ENCODE data around the gene IAH1. TPM values are rescaled to one million over a fixed set of nuclear protein-coding genes. Genes with fewer than 3 reads are reported as not detected.

Gene IAH1, protein sequence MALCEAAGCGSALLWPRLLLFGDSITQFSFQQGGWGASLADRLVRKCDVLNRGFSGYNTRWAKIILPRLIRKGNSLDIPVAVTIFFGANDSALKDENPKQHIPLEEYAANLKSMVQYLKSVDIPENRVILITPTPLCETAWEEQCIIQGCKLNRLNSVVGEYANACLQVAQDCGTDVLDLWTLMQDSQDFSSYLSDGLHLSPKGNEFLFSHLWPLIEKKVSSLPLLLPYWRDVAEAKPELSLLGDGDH
- total RNA-seq (10 to 100 TPM; 43.6 to 45.2 TPM), total RNA-seq (35.3 to 63.5 reads per million in 2 donors)

DNA sequence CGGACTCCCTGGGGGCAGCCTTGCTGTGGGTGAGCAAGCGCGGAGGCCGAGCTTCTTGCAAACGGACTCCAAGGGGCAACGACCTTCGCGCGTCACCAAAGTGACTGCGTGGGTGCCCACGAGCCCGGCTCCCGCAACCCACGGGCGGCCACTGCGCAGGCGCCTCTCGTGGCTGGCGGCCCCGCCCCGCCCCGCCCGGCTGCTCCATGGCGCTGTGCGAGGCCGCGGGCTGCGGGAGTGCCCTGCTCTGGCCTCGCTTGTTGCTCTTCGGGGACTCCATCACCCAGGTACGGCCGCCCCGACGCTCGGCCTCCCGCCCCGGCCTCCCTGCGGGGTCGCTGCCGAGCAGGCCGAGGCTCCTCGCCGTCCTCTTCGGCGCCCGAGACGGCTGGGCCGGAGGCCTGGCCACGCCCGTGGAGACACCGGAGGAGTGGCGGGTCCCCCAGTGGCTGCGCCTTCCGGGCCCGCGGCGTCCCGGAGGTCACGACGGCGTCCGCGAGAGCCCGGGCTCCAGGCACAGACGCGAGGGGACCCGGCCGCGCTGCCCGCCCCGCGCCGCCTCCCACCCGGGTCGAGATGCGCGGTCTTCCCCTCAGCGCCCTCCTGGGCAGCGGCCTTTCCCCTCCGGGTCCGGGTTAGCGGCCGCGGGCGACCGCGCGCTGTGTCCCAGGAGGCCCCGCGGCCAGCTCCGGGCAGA lies at the start of gene IAH1:
TSS of gene IAH1 (plus strand) at position 191 of the 697 bp plus-strand sequence. CDS start at position 207, 16 bp downstream.
- peak within 1 kb of the TSS; percentile 88 for H3K27ac Mint-ChIP-seq
- ATAC-seq = peak; percentile 84
- peak; percentile 63 to 78 (median 73) for DNase-seq
- no peaks in the 10 kb centered on the region for H3K27me3 Mint-ChIP-seq
- H3K4me1 Mint-ChIP-seq = peaks cover 30% of the 10 kb centered on the region
- no peaks in the 10 kb centered on the region for H3K9me3 ChIP-seq (ENCODE audit: control insufficient read depth, low read length, poor library complexity, severe bottlenecking)
- H3K36me3 Mint-ChIP-seq (ENCODE audit: low read depth) = peaks cover 2% of the 10 kb centered on the region
- peak within 1 kb of the TSS; percentile 86 for H3K4me3 Mint-ChIP-seq

GRCh38 chr2:9428965-9429577 lies 45.3 kb upstream of the IAH1 start:
- DNase-seq = no peak
- H3K9me3 ChIP-seq (ENCODE audit: control insufficient read depth, low read length, poor library complexity, severe bottlenecking) = no peaks in the 10 kb centered on the region
- H3K4me3 Mint-ChIP-seq = no peak overlapping the region
- H3K27ac Mint-ChIP-seq = no peak overlapping the region
- peaks cover 9% of the 10 kb centered on the region for H3K36me3 Mint-ChIP-seq (ENCODE audit: low read depth)
- ATAC-seq = no peak
- peaks cover 7% of the 10 kb centered on the region for H3K4me1 Mint-ChIP-seq
- H3K27me3 Mint-ChIP-seq = no peaks in the 10 kb centered on the region

DNA sequence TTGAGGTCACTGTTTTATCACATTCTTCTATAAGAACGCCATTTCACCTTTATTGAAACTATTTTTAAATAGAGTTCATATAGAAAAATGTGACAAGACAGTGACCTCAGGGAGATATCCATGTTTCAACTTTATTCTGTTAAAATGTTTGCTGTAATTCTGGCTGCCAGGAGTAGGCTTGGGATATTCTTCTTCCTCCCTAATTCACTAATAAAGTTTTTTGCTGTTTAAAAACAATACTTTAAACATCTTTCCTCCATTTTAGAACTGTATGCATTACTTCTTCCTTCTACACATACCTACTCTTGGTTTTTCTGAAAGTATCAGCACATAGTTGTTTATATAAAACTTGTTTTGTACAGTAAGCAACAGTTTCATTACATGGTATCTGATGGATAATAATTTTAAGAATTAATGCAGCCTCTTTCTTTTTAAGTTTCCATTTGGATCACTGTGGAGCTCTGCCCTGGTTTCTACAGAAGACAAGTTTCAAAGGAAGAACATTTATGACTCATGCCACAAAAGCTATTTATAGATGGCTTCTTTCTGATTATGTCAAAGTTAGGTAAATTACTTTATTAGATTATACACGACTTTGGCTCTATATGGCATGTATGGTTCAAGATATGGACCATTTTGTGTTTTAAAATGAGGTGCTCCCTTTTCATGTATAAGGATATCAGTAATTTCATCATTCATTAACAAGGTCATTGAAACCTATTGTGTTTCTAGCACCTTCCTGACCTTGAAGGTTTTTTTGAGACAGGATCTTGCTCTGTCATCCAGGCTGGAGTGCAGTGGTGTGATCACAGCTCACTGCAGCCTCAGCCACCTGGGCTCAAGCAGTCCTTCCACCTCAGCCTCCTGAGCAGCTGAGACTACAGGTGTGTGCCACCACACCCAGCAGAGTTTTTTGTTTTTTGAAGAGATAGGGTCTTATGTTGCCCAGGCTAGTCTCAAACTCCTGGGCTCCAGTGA lies 43.7 kb upstream of the IAH1 start:
- Mint-ChIP-seq H3K4me1 (peaks cover 5% of the 10 kb centered on the region), H3K27ac (peak overlapping the region; percentile 47), H3K36me3 (ENCODE audit: low read depth) (peaks cover 9% of the 10 kb centered on the region), H3K4me3 (no peak overlapping the region), H3K27me3 (no peaks in the 10 kb centered on the region)
- no peaks in the 10 kb centered on the region for H3K9me3 ChIP-seq (ENCODE audit: control insufficient read depth, low read length, poor library complexity, severe bottlenecking)
- no peak for ATAC-seq
- DNase-seq = no peak

DNA sequence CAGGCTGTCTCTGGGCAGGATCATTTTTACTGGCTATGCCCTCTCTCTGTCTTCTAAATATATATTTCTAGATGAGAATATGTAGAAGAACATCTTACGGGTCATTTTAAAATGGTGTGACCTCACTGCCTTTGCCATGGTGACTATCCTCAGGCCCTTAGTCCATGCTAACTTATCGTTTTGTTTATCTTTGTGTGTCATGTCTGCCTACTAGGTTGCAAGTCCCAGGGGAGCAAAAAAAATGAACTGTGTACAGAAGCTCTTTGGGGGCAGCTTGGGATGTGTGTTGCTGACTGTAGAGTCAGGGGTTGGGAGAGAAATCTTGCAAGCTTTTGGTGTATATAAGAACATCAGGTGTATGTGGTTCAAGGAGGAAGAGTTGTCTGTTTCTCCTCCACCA lies 39.9 kb upstream of the IAH1 start:
- Mint-ChIP-seq H3K4me3 (no peak overlapping the region), H3K36me3 (ENCODE audit: low read depth) (peaks cover 9% of the 10 kb centered on the region), H3K27me3 (no peaks in the 10 kb centered on the region), H3K4me1 (peaks cover 2% of the 10 kb centered on the region), H3K27ac (no peak overlapping the region)
- ATAC-seq (no peak), DNase-seq (no peak)
- H3K9me3 ChIP-seq (ENCODE audit: control insufficient read depth, low read length, poor library complexity, severe bottlenecking) = no peaks in the 10 kb centered on the region

- Mint-ChIP-seq H3K27ac (no peak overlapping the region), H3K36me3 (ENCODE audit: low read depth) (peaks cover 6% of the 10 kb centered on the region), H3K27me3 (no peaks in the 10 kb centered on the region), H3K4me3 (no peak overlapping the region), H3K4me1 (peaks cover 3% of the 10 kb centered on the region)
- ATAC-seq = no peak
- no peaks in the 10 kb centered on the region for H3K9me3 ChIP-seq (ENCODE audit: control insufficient read depth, low read length, poor library complexity, severe bottlenecking)
- DNase-seq = no peak
These were observed 34.8 kb upstream of the IAH1 start for GRCh38 chr2:9439536-9439935.

GRCh38 chr2:9440058-9440727 lies 34.2 kb upstream of the IAH1 start:
- no peak overlapping the region for H3K4me3 Mint-ChIP-seq
- no peaks in the 10 kb centered on the region for H3K9me3 ChIP-seq (ENCODE audit: control insufficient read depth, low read length, poor library complexity, severe bottlenecking)
- H3K27me3 Mint-ChIP-seq = no peaks in the 10 kb centered on the region
- peaks cover 6% of the 10 kb centered on the region for H3K4me1 Mint-ChIP-seq
- DNase-seq (no peak), ATAC-seq (no peak)
- H3K27ac Mint-ChIP-seq = no peak overlapping the region
- peaks cover 6% of the 10 kb centered on the region for H3K36me3 Mint-ChIP-seq (ENCODE audit: low read depth)

- Mint-ChIP-seq H3K4me1 (peaks cover 6% of the 10 kb centered on the region), H3K27me3 (no peaks in the 10 kb centered on the region), H3K4me3 (no peak overlapping the region), H3K36me3 (ENCODE audit: low read depth) (peaks cover 6% of the 10 kb centered on the region), H3K27ac (no peak overlapping the region)
- no peak for DNase-seq
- no peaks in the 10 kb centered on the region for H3K9me3 ChIP-seq (ENCODE audit: control insufficient read depth, low read length, poor library complexity, severe bottlenecking)
- no peak for ATAC-seq
These were observed 32.8 kb upstream of the IAH1 start for GRCh38 chr2:9441556-9441955.

GRCh38 chr2:9443526-9443925 lies 30.8 kb upstream of the IAH1 start:
- DNase-seq (no peak), ATAC-seq (no peak)
- H3K9me3 ChIP-seq (ENCODE audit: control insufficient read depth, low read length, poor library complexity, severe bottlenecking) = no peaks in the 10 kb centered on the region
- Mint-ChIP-seq H3K27me3 (no peaks in the 10 kb centered on the region), H3K4me3 (no peak overlapping the region), H3K36me3 (ENCODE audit: low read depth) (peaks cover 6% of the 10 kb centered on the region), H3K27ac (no peak overlapping the region), H3K4me1 (peaks cover 6% of the 10 kb centered on the region)

- Mint-ChIP-seq H3K4me3 (peak overlapping the region; percentile 52), H3K36me3 (ENCODE audit: low read depth) (peaks cover 10% of the 10 kb centered on the region), H3K4me1 (peaks cover 6% of the 10 kb centered on the region), H3K27ac (peak overlapping the region; percentile 24), H3K27me3 (no peaks in the 10 kb centered on the region)
- no peaks in the 10 kb centered on the region for H3K9me3 ChIP-seq (ENCODE audit: control insufficient read depth, low read length, poor library complexity, severe bottlenecking)
- no peak for DNase-seq
- ATAC-seq = no peak
These were observed 29.3 kb upstream of the IAH1 start for GRCh38 chr2:9445089-9445488.

DNA sequence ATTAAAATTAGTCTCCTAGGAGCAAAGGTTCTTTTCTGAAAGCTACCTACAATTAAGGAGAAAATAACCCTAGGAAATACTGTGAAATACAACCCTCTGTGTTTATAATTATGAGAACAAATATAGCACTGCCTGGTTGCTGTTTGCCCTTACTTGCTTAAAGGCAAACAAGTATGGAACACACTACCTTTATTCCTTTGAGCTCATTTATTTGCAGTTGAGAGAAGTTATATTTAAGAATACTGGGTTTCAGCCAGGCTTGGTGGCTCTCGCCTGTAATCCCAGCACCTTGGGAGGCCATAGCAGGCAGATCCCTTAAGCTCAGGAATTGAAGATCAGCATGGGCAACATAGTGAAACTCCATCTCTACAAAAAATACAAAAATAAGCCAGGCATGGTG lies 23.1 kb upstream of the IAH1 start:
- H3K27me3 Mint-ChIP-seq = no peaks in the 10 kb centered on the region
- H3K9me3 ChIP-seq (ENCODE audit: control insufficient read depth, low read length, poor library complexity, severe bottlenecking) = no peaks in the 10 kb centered on the region
- ATAC-seq (no peak), DNase-seq (no peak)
- no peak overlapping the region for H3K4me3 Mint-ChIP-seq
- no peaks in the 10 kb centered on the region for H3K4me1 Mint-ChIP-seq
- peaks cover 6% of the 10 kb centered on the region for H3K36me3 Mint-ChIP-seq (ENCODE audit: low read depth)
- no peak overlapping the region for H3K27ac Mint-ChIP-seq

DNA sequence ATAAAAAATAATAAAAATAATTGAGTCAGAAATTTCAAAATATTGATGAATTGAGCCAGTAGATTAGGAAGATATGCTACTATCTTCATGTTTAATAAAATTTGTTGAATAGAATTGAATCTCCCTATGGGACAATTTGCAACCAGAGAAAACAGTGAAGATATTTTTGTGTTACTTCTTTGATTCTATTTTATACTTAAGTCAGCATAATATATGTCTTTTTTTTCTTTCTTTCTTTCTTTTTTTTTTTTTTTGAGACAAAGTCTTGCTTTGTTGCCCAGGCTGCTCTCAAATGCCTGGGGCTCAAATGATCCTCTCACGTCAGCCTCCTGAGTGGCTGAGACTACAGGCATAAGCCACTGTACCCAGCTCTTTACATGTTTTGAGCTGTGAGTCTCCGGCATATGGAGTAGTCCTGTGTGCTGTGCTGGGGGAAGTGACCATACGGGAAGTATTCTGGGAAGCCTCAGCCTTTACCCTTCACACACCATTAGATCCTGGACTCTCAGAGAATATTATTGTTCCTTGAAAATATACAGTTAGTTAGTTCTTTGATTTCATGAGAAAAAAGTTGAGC lies 13.8 kb upstream of the IAH1 start:
- no peaks in the 10 kb centered on the region for H3K27me3 Mint-ChIP-seq
- no peaks in the 10 kb centered on the region for H3K9me3 ChIP-seq (ENCODE audit: control insufficient read depth, low read length, poor library complexity, severe bottlenecking)
- peak overlapping the region; percentile 74 for H3K27ac Mint-ChIP-seq
- H3K4me3 Mint-ChIP-seq = no peak overlapping the region
- ATAC-seq = no peak
- no peak for DNase-seq
- peaks cover 8% of the 10 kb centered on the region for H3K36me3 Mint-ChIP-seq (ENCODE audit: low read depth)
- H3K4me1 Mint-ChIP-seq = peaks cover 6% of the 10 kb centered on the region

- Mint-ChIP-seq H3K4me1 (peaks cover 6% of the 10 kb centered on the region), H3K36me3 (ENCODE audit: low read depth) (peaks cover 7% of the 10 kb centered on the region), H3K27ac (peak overlapping the region; percentile 74), H3K27me3 (no peaks in the 10 kb centered on the region), H3K4me3 (no peak overlapping the region)
- DNase-seq = no peak
- no peak for ATAC-seq
- H3K9me3 ChIP-seq (ENCODE audit: control insufficient read depth, low read length, poor library complexity, severe bottlenecking) = no peaks in the 10 kb centered on the region
These were observed 13.3 kb upstream of the IAH1 start for GRCh38 chr2:9461079-9461478.

Measured in T-helper 17 cell (primary cell).